K562 (cell line): Measurements from ENCODE around the gene PCDHGB1. TPM values are rescaled to one million over a fixed set of nuclear protein-coding genes. Genes with fewer than 3 reads are reported as not detected.

ENCODE experiments used
- CAMTA2 ChIP-seq: fragments of 250-450 bp; sonication (Bioruptor Pico); conservative IDR thresholded peaks from 2 replicates; pipeline ENCODE4 v1.5.1; 2022
- CBFA2T3 ChIP-seq: fragments of 450-650 bp; IDR thresholded peaks from 2 replicates; pipeline ENCODE4 v1.6.1; 2017
- CHD4 ChIP-seq: fragments of 200-600 bp; sonication (generic); IDR thresholded peaks from 3 replicates; pipeline ENCODE4 v1.6.1; 2012; ENCODE audit warnings: low read depth, mild to moderate bottlenecking, mixed read lengths, low read length, inconsistent platforms; ENCODE audit not compliant: insufficient read depth, insufficient replicate concordance, poor library complexity, severe bottlenecking
- GTF2F1 ChIP-seq: IDR thresholded peaks from 2 replicates; pipeline ENCODE4 v1.6.1; 2011; ENCODE audit warnings: low read depth, low read length, improper control_type of control experiment
- NFIX ChIP-seq: fragments of 250-450 bp; sonication (Bioruptor Pico); IDR thresholded peaks from 2 replicates; pipeline ENCODE4 v1.4.0; 2020; ENCODE audit warnings: low read depth, mild to moderate bottlenecking, moderate library complexity
- RAD21 ChIP-seq, 2 experiments: fragments of 250-450 bp in 1 of 2; fragments of 450-650 bp in 1 of 2; sonication (Bioruptor Pico) in 1 of 2; formaldehyde crosslinking in 1 of 2; IDR thresholded peaks in 1 of 2; conservative IDR thresholded peaks in 1 of 2; 2 replicates each; pipeline versions ENCODE4 v1.4.0 to v1.8.0; 2020 to 2022; ENCODE audit warnings: mild to moderate bottlenecking in 2 of 2, moderate library complexity in 1 of 2
- SIN3A ChIP-seq, 2 experiments: fragments of 150-350 bp in 1 of 2; IDR thresholded peaks; 2 replicates each; pipeline ENCODE4 v1.6.1; 2011 to 2016; ENCODE audit warnings: borderline replicate concordance in 2 of 2, low read depth in 2 of 2, low read length in 2 of 2, mild to moderate bottlenecking in 2 of 2, moderate library complexity in 2 of 2; ENCODE audit not compliant: control insufficient read depth in 1 of 2
- TBL1XR1 ChIP-seq, 2 experiments: IDR thresholded peaks; 2 replicates each; pipeline ENCODE4 v1.6.1; 2012; ENCODE audit warnings: improper control_type of control experiment in 2 of 2, low read length in 2 of 2, mild to moderate bottlenecking in 1 of 2
- ZNF589 ChIP-seq: fragments of 200-800 bp; sonication (Bioruptor generic); IDR thresholded peaks from 2 replicates; pipeline ENCODE4 v1.6.1; 2016; ENCODE audit warnings: low read depth, missing genetic modification characterization, missing compliant biosample characterization
- ZNF699 ChIP-seq: fragments of 250-450 bp; sonication (Bioruptor Pico); IDR thresholded peaks from 2 replicates; pipeline ENCODE4 v1.8.0; 2021; ENCODE audit warnings: mild to moderate bottlenecking, moderate library complexity; ENCODE audit not compliant: insufficient replicate concordance
- polyA plus RNA-seq, 8 experiments: library from polyadenylated mRNA; depleted of rRNA in 4 of 8; stranded (reverse) in 5 of 8; unstranded in 3 of 8; fragments of >200 nt; fragmentation: Nextera tagmentation in 2 of 8; fragmentation: Illumina TruSeq in 1 of 8; extraction: Ambion mirVana in 2 of 8; extraction: Trizol in 1 of 8; gene quantifications; 2 replicates each; pipeline versions ENCODE4 v1.2.1 to v1.2.3, GENCODE V29; 2011 to 2014; ENCODE audit warnings: inconsistent platforms in 1 of 8, missing spikeins in 1 of 8
- total RNA-seq, 7 experiments: library from RNA; depleted of rRNA in 6 of 7; stranded (reverse); fragments of >200 nt in 6 of 7; fragmentation: Illumina TruSeq in 2 of 7; extraction: Trizol in 2 of 7; gene quantifications; 2 replicates each; pipeline versions ENCODE4 v1.2.1 to v1.2.3, GENCODE V29; 2011 to 2021; ENCODE audit warnings: low replicate concordance in 1 of 7
- TF ChIP-seq, protein P1 (sequence below): fragments of 250-450 bp; sonication (Bioruptor Pico); IDR thresholded peaks from 2 replicates; pipeline ENCODE4 v1.4.0; 2020; ENCODE audit warnings: borderline replicate concordance
- TF ChIP-seq, protein P2 (sequence below): sonication (generic); formaldehyde crosslinking; IDR thresholded peaks from 2 replicates; pipeline ENCODE4 v1.4.0; 2020; ENCODE audit warnings: mild to moderate bottlenecking, missing genetic modification reagents
- TF ChIP-seq, protein P3 (sequence below): fragments of 250-450 bp; sonication (Bioruptor Pico); IDR thresholded peaks from 2 replicates; pipeline ENCODE4 v1.8.0; 2021; ENCODE audit warnings: mild to moderate bottlenecking, moderate library complexity
- TF ChIP-seq, protein P4 (sequence below): fragments of 250-450 bp; sonication (Bioruptor Pico); IDR thresholded peaks from 2 replicates; pipeline ENCODE4 v1.4.0; 2020; ENCODE audit warnings: mild to moderate bottlenecking, moderate library complexity, borderline replicate concordance

Gene PCDHGB1
- total and polyA plus RNA-seq, 9 of the 15 experiments (the other 6 are each of a cell fraction or from before 2014, with no cell fraction given): 0.06 to 0.20 (median 0.07) TPM; not detected in 2

DNA sequence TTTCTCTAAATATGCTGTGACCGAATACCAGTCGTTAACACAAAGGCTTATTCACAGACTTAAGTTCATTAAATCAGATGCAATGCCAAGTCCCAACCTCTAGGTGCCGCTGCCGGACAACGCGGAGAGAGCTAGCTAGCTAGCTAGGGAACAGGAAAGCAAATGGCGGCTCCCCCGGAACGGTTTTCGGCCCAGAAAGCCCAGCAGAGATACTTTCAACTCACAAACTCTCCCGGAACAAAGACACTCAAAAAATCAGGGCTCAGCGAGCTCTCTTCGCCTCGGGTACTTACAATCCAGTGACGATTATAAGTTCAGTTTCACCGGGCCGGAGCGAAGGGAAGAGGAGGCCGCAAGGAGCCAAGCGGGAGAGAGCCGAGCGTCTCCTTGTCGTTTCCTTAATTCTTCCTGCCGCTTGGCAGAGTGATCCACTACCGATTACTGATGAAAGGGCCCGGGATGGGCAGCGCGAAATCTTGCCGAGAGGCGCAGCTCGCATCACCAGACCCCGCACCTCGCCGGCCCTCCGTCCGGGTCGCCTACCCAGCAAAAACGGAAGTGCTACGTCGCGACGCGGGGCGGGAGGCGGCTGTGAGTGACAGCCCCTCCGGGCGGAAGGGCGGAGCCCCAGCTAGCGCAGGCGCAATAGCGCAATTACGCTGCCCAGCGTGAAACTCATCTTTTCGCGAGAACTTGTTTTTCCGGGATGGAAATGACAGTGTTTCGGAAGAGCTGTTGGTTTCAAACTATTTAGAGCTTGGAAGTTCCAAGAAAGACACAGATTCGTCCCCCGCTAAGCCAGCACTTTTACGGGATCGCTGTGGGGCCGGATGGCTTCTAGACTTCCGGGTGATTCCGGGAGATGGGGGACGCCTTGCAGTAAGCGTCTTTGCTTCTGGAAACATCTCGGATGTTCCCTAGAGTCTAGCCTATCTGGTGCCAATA, 29.4 kb upstream of the PCDHGB1 start, which contains the start of gene TAF7 (continued):
- TF ChIP-seq, protein P1, sequence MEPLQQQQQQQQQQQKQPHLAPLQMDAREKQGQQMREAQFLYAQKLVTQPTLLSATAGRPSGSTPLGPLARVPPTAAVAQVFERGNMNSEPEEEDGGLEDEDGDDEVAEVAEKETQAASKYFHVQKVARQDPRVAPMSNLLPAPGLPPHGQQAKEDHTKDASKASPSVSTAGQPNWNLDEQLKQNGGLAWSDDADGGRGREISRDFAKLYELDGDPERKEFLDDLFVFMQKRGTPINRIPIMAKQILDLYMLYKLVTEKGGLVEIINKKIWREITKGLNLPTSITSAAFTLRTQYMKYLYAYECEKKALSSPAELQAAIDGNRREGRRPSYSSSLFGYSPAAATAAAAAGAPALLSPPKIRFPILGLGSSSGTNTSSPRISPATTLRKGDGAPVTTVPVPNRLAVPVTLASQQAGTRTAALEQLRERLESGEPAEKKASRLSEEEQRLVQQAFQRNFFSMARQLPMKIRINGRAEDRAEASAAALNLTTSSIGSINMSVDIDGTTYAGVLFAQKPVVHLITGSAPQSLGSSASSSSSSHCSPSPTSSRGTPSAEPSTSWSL: no peak
- TF ChIP-seq CAMTA2 (CRISPR knock-in tag) (peak; percentile 68; the same call in 1 of the 2 replicates), ZNF699 (CRISPR knock-in tag) (no peak), CHD4 (no peak), CBFA2T3 (no peak), SIN3A (IDR thresholded peaks at IDR 0.05; ENCODE audit: borderline replicate concordance in 2 of 2, control insufficient read depth in 1 of 2, low read depth in 2 of 2, low read length in 2 of 2) (peak in 1 of 2 experiments; percentile 16; a peak in 1 of 4 replicates), ZNF589 (peak; percentile 76), TBL1XR1 (IDR thresholded peaks at IDR 0.05; ENCODE audit: low read length in 2 of 2) (peak in 1 of 2 experiments; percentile 39; a peak in 2 of 4 replicates), NFIX (no peak), RAD21 (CRISPR knock-in tag; conservative IDR thresholded peaks at IDR 0.05 in 1 of 2, IDR thresholded peaks at IDR 0.05 in 1 of 2) (peak in 1 of 2 experiments; percentile 39; a peak in 2 of 4 replicates), GTF2F1 (peak; percentile 93)
- TF ChIP-seq, protein P2, sequence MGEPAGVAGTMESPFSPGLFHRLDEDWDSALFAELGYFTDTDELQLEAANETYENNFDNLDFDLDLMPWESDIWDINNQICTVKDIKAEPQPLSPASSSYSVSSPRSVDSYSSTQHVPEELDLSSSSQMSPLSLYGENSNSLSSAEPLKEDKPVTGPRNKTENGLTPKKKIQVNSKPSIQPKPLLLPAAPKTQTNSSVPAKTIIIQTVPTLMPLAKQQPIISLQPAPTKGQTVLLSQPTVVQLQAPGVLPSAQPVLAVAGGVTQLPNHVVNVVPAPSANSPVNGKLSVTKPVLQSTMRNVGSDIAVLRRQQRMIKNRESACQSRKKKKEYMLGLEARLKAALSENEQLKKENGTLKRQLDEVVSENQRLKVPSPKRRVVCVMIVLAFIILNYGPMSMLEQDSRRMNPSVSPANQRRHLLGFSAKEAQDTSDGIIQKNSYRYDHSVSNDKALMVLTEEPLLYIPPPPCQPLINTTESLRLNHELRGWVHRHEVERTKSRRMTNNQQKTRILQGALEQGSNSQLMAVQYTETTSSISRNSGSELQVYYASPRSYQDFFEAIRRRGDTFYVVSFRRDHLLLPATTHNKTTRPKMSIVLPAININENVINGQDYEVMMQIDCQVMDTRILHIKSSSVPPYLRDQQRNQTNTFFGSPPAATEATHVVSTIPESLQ (CRISPR knock-in tag): peak; percentile 91
- TF ChIP-seq, protein P3, sequence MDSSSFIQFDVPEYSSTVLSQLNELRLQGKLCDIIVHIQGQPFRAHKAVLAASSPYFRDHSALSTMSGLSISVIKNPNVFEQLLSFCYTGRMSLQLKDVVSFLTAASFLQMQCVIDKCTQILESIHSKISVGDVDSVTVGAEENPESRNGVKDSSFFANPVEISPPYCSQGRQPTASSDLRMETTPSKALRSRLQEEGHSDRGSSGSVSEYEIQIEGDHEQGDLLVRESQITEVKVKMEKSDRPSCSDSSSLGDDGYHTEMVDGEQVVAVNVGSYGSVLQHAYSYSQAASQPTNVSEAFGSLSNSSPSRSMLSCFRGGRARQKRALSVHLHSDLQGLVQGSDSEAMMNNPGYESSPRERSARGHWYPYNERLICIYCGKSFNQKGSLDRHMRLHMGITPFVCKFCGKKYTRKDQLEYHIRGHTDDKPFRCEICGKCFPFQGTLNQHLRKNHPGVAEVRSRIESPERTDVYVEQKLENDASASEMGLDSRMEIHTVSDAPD (CRISPR knock-in tag): no peak
- TF ChIP-seq, protein P4, sequence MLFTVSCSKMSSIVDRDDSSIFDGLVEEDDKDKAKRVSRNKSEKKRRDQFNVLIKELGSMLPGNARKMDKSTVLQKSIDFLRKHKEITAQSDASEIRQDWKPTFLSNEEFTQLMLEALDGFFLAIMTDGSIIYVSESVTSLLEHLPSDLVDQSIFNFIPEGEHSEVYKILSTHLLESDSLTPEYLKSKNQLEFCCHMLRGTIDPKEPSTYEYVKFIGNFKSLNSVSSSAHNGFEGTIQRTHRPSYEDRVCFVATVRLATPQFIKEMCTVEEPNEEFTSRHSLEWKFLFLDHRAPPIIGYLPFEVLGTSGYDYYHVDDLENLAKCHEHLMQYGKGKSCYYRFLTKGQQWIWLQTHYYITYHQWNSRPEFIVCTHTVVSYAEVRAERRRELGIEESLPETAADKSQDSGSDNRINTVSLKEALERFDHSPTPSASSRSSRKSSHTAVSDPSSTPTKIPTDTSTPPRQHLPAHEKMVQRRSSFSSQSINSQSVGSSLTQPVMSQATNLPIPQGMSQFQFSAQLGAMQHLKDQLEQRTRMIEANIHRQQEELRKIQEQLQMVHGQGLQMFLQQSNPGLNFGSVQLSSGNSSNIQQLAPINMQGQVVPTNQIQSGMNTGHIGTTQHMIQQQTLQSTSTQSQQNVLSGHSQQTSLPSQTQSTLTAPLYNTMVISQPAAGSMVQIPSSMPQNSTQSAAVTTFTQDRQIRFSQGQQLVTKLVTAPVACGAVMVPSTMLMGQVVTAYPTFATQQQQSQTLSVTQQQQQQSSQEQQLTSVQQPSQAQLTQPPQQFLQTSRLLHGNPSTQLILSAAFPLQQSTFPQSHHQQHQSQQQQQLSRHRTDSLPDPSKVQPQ: no peak
